Measurements from ENCODE around the gene REM1.

DNA sequence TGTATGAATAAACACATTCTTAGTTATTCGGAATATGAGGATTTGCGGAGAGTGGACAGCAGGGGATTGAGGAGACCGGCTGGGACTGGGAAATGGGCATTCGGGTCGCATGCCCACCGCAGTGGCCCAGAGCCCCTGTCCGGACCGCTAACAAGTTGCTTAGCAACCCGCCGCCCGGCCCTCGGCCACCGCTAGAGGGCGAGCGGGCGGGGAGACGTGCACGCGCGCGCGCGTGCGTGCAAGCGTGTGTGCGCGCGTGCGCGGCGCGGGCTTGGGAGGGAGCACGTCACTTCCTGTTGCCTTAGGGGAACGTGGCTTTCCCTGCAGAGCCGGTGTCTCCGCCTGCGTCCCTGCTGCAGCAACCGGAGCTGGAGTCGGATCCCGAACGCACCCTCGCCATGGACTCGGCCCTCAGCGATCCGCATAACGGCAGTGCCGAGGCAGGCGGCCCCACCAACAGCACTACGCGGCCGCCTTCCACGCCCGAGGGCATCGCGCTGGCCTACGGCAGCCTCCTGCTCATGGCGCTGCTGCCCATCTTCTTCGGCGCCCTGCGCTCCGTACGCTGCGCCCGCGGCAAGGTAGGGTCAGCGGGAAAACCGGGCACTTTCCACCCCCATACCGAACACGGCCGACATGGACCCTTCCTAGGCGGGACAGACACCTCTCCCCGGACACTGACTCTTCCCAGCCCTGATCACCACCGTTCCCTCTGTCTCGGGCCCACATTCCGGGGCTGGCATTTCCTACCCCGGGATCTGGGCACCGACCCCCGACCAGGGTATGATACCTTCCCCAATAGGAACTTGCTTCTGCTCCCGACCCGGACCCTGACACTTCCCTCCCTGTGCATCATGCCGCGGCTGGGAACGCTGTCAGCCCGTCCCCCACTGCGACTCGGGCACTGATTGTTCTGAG is 39.3 kb downstream of the REM1 start, which contains the start of gene HM13:
- TF ChIP-seq, protein P1, sequence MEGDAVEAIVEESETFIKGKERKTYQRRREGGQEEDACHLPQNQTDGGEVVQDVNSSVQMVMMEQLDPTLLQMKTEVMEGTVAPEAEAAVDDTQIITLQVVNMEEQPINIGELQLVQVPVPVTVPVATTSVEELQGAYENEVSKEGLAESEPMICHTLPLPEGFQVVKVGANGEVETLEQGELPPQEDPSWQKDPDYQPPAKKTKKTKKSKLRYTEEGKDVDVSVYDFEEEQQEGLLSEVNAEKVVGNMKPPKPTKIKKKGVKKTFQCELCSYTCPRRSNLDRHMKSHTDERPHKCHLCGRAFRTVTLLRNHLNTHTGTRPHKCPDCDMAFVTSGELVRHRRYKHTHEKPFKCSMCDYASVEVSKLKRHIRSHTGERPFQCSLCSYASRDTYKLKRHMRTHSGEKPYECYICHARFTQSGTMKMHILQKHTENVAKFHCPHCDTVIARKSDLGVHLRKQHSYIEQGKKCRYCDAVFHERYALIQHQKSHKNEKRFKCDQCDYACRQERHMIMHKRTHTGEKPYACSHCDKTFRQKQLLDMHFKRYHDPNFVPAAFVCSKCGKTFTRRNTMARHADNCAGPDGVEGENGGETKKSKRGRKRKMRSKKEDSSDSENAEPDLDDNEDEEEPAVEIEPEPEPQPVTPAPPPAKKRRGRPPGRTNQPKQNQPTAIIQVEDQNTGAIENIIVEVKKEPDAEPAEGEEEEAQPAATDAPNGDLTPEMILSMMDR (IDR thresholded peaks at IDR 0.05) = peak in 2 of 3 donors; percentile 48 to 75
- no peak for TF ChIP-seq POLR2A (IDR thresholded peaks at IDR 0.05)

Measured in lower leg skin (tissue), 3 donors.